Gastroesophageal sphincter (tissue), 4 donors: Measurements from ENCODE around the gene PTPRU. TPM values are rescaled to one million over a fixed set of nuclear protein-coding genes. Genes with fewer than 3 reads are reported as not detected.
A peak's percentile ranks its signal among the peaks of the same experiment; 100 is the strongest.

Source experiments
- ATAC-seq: fragments of 150-250 bp; one replicate; pipeline ENCODE4 v1.9.1; 2016; ENCODE audit warnings: mild to moderate bottlenecking, moderate library complexity
- H3K27ac ChIP-seq, 4 donors: fragments of 200-600 bp; sonication (generic) in 3 of 4; 1 replicate in 3 of 4; 2 replicates in 1 of 4; pipeline ENCODE4 v1.5.1; 2016 to 2019
- H3K27me3 ChIP-seq: fragments of 200-600 bp; sonication (generic); one replicate; pipeline ENCODE4 v1.5.1; 2019
- H3K36me3 ChIP-seq, 2 donors: fragments of 200-600 bp; sonication (generic); one replicate each; pipeline ENCODE4 v1.5.1; 2019; ENCODE audit warnings: control low read depth in 1 of 2
- H3K4me1 ChIP-seq, 3 donors: fragments of 200-600 bp; sonication (generic); 1 replicate in 2 of 3; 2 replicates in 1 of 3; pipeline ENCODE4 v1.5.1; 2016 to 2019; ENCODE audit warnings: control low read depth in 2 of 3
- H3K4me3 ChIP-seq, 2 donors: fragments of 200-600 bp; sonication (generic); one replicate each; pipeline ENCODE4 v1.5.1; 2019; ENCODE audit warnings: mild to moderate bottlenecking in 1 of 2, moderate library complexity in 1 of 2
- H3K9me3 ChIP-seq, 3 donors: fragments of 200-600 bp; sonication (generic); one replicate each; pipeline ENCODE4 v1.5.1; 2017 to 2019; ENCODE audit warnings: control low read depth in 2 of 3
- EP300 ChIP-seq: sonication (generic); formaldehyde crosslinking; IDR thresholded peaks from one replicate; pipeline ENCODE4 v1.6.1; 2017; ENCODE audit warnings: antibody characterized with exemption, mild to moderate bottlenecking
- POLR2A ChIP-seq, 2 donors: fragments of 450-650 bp; IDR thresholded peaks; one replicate each; pipeline ENCODE4 v1.6.1; 2017; ENCODE audit warnings: antibody characterized with exemption in 2 of 2, mild to moderate bottlenecking in 2 of 2, moderate library complexity in 1 of 2
- POLR2AphosphoS5 ChIP-seq: sonication (generic); formaldehyde crosslinking; IDR thresholded peaks from one replicate; pipeline ENCODE4 v1.6.1; 2017; ENCODE audit warnings: antibody characterized with exemption
- WGBS, 2 donors: methylation state at CpG; one replicate each; pipeline ENCODE4 v1.1.5; 2018; ENCODE audit warnings: low coverage in 1 of 2; 5-methylcytosine and 5-hydroxymethylcytosine counted together
- total RNA-seq, 4 donors: library from RNA; depleted of rRNA; stranded (reverse); fragments of >200 nt; gene quantifications; one replicate each; pipeline ENCODE4 v1.1.0, GENCODE V29; 2016
- TF ChIP-seq, protein P1 (sequence below), 4 experiments: fragments of 200-600 bp in 2 of 4; fragments of 450-650 bp in 2 of 4; sonication (generic) in 1 of 4; IDR thresholded peaks; one replicate each; pipeline ENCODE4 v1.5.1; 2017 to 2019; ENCODE audit warnings: antibody characterized with exemption in 4 of 4, mild to moderate bottlenecking in 2 of 4, moderate library complexity in 2 of 4

PTPRU gene
- 10 to 100 TPM; 11.1 to 30.5 (median 23.7) TPM for total RNA-seq

DNA sequence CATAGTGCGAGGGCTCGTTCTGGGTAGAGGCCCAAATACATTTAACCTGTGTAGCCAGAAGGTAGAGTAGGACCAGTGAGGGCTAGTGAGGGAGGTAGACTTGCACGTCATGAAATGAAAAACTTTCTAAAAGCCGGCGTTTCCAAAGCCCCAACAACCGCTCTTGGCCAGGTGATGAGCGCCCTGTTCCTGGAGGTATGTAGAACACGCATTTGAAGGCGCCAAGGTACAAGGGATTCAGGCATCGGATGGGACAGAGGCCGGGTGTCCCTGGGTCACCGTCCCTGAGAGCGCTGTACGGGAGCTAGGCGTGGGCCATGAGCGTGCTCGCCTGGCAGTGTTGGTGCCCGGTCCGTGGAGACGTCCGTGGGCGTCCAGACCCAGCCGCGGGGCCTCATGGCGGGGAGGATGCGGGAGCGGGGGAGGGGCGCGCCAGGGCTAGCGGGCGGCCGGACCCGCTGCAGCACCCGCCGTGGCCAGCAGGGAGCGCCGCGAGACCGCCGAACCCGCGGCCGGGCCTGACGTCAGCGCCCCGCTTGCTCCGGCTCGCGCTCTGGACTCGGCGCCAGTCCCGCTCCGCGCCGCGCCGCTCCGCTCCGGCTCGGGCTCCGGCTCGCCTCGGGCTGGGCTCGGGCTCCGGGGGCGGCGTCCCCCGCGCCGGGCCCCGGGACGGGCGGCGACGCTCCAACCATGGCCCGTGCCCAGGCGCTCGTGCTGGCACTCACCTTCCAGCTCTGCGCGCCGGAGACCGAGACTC lies at the start of gene PTPRU:
TSS of gene PTPRU (plus strand) at position 568 of the 757 bp plus-strand sequence. CDS start at position 691, 123 bp downstream.
- H3K27me3 ChIP-seq: peaks cover 55% of the 10 kb centered on the region
- H3K9me3 ChIP-seq: no peaks in the 10 kb centered on the region
- peak within 1 kb of the TSS in 3 of 4 donors; percentile 76 to 82 (median 78) for H3K27ac ChIP-seq
- peak; percentile 23 for TF ChIP-seq POLR2AphosphoS5
- no peak for TF ChIP-seq EP300
- TF ChIP-seq POLR2A (IDR thresholded peaks at IDR 0.05): peak in 1 of 2 donors; percentile 32
- TF ChIP-seq, protein P1, sequence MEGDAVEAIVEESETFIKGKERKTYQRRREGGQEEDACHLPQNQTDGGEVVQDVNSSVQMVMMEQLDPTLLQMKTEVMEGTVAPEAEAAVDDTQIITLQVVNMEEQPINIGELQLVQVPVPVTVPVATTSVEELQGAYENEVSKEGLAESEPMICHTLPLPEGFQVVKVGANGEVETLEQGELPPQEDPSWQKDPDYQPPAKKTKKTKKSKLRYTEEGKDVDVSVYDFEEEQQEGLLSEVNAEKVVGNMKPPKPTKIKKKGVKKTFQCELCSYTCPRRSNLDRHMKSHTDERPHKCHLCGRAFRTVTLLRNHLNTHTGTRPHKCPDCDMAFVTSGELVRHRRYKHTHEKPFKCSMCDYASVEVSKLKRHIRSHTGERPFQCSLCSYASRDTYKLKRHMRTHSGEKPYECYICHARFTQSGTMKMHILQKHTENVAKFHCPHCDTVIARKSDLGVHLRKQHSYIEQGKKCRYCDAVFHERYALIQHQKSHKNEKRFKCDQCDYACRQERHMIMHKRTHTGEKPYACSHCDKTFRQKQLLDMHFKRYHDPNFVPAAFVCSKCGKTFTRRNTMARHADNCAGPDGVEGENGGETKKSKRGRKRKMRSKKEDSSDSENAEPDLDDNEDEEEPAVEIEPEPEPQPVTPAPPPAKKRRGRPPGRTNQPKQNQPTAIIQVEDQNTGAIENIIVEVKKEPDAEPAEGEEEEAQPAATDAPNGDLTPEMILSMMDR (IDR thresholded peaks at IDR 0.05): peak in 3 of 4 experiments; percentile 90 to 99 (median 98)
- ATAC-seq: peak; percentile 86
- H3K36me3 ChIP-seq: no peaks in the 10 kb centered on the region
- WGBS, 2 donors: 29% methylated on average over 6 of the region's 82 CpGs; no CpG with 5 or more reads in 1 of the 2 donors
- H3K4me1 ChIP-seq: peaks cover 0 to 33% (median 9%) of the 10 kb centered on the region in 3 donors
- peak within 1 kb of the TSS; percentile 34 to 73 for H3K4me3 ChIP-seq

DNA sequence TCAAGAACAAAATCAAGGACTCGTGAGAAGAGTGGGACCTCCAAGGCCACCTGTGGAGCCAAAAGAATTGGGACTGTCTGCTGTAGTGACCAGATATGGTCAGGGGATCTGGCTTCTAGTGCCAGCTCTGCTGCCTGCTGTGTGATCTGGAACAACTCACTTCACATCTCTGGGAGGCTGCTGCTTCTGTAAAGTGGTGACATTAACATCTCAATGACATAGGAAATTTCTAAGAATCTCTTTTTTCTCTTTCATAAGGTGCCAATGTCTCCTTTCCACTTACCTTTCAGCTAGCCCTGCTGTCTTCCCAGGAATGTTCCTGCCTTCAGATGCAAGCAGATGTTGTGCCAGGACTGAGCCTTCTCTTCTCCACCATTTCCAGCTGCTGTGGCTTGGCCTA lies 49.6 kb upstream of the PTPRU start:
- Histone ChIP-seq H3K4me1 (peaks cover 0 to 8% (median 0%) of the 10 kb centered on the region in 3 donors), H3K4me3 (no peak overlapping the region), H3K9me3 (no peaks in the 10 kb centered on the region), H3K36me3 (no peaks in the 10 kb centered on the region), H3K27ac (no peak overlapping the region), H3K27me3 (no peaks in the 10 kb centered on the region)
- ATAC-seq: no peak
- 67 to 86% methylated on average over 1 of the region's 1 CpG for WGBS, 2 donors
- TF ChIP-seq EP300 (no peak), POLR2A (IDR thresholded peaks at IDR 0.05) (no peak)
- TF ChIP-seq, protein P1 (IDR thresholded peaks at IDR 0.05): no peak

DNA sequence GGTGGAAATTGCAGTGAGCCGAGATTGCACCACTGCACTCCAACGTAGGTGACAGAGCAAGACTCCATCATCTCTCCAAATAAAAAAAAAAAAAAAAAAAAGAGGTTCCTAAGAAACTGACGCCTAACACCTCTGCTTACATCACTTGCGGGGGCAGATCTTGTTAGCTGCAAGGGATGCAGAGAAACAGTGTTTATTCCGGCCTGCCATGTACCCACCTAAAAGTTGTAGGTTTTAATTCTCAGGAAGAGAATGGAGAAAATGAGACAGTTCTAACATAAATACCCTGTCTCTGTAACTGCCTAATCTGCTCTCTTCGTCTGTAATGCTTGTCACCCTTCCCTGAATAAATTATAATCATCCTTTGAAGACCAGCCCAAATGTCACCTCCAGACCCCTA lies 45.6 kb upstream of the PTPRU start:
- Histone ChIP-seq H3K27ac (no peak overlapping the region), H3K27me3 (no peaks in the 10 kb centered on the region), H3K4me3 (no peak overlapping the region), H3K9me3 (no peaks in the 10 kb centered on the region), H3K36me3 (peaks cover 0 to 34% of the 10 kb centered on the region in 2 donors), H3K4me1 (no peaks in the 10 kb centered on the region)
- no peak for ATAC-seq
- WGBS, 2 donors: 86 to 93% methylated on average over 6 of the region's 6 CpGs
- TF ChIP-seq, protein P1 (IDR thresholded peaks at IDR 0.05): no peak
- no peak for TF ChIP-seq POLR2AphosphoS5
- no peak for TF ChIP-seq POLR2A (IDR thresholded peaks at IDR 0.05)
- TF ChIP-seq EP300: no peak

DNA sequence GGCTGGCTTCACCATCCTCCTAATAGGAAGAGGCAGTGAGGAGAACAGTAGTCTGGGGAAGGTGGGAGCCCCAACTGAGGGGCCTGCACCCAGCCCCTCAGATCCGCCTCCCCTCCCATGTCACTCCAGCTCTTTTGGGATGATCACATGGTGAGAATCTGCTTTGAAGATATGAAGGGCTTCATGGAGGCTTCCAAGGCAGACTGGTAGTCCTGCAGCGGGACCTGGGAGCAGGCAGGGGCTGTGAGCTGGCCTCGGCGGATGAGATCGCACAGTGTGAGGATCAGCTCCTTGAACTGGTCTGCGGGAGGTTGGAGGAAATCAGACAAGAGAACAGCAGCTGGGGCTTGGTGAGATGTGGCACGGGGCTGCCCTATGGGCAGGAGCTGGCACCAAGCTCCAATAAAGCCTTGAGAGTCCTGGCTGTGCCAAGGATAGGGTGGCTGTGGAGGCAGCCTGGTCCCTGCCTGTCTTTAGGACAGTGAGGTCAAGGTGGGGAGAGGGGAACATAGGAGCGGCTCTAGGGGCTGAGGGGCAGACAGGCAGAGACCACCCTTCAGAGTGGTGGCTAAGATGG lies 42.4 kb upstream of the PTPRU start:
- Histone ChIP-seq H3K36me3 (peaks cover 0 to 67% of the 10 kb centered on the region in 2 donors), H3K27me3 (no peaks in the 10 kb centered on the region), H3K27ac (no peak overlapping the region), H3K4me1 (no peaks in the 10 kb centered on the region), H3K4me3 (no peak overlapping the region), H3K9me3 (no peaks in the 10 kb centered on the region)
- TF ChIP-seq POLR2AphosphoS5 (no peak), POLR2A (IDR thresholded peaks at IDR 0.05) (no peak), EP300 (no peak)
- TF ChIP-seq, protein P1 (IDR thresholded peaks at IDR 0.05): no peak
- 80 to 96% methylated on average over 1 to 3 of the region's 8 CpGs for WGBS, 2 donors
- ATAC-seq: no peak
